HG03139 (cell line): ENCODE results near the gene CST4.
"Not testable (repeated sequence)": the region's sequence is repeated elsewhere in the genome, so short reads cannot be mapped to it uniquely, and the experiment has no call there.

ENCODE experiments used
- ATAC-seq: cut with Tn5 transposase; IDR thresholded peaks from one replicate; pipeline ENCODE4 v1.9.1; 2021; ENCODE audit not compliant: unreplicated experiment

The CST4 gene, protein sequence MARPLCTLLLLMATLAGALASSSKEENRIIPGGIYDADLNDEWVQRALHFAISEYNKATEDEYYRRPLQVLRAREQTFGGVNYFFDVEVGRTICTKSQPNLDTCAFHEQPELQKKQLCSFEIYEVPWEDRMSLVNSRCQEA

DNA sequence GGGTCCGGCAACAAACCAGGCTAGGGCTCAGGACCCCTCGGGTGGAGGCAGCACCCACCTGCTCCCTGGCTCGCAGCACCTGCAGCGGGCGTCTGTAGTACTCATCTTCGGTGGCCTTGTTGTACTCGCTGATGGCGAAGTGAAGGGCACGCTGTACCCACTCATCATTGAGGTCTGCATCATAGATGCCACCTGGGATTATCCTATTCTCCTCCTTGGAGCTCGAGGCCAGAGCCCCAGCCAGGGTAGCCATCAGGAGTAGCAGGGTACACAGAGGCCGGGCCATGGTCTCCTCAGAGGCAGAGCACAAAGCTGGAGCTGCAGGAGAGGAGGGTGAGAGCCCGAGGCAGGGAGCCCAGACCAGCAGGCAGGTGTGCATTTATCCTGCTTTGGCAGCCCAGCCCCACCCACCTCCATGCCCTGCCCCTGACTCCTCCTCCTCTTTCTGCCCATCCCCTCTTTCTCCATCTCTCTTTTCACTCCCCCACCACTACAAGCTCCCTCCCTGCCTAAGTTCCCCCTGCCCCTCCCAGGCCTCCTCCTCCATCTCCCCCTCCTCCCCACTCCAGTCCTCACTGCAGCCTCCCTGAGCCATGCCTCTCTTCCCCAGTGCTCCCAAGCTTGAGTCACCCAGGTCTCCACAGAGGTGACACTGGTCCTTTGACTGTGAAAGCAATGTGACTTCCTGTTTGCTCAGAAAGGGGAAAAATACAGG, at the start of gene CST4:
Gene CST4, minus strand, starts transcription at position 355 of the 715 bp plus-strand sequence. Its CDS starts 69 bp downstream, at position 286.
- not testable (repeated sequence) for ATAC-seq

GRCh38 chr20:23735391-23735790, 46.6 kb upstream of the CST4 start:
- ATAC-seq: not testable (repeated sequence)

DNA sequence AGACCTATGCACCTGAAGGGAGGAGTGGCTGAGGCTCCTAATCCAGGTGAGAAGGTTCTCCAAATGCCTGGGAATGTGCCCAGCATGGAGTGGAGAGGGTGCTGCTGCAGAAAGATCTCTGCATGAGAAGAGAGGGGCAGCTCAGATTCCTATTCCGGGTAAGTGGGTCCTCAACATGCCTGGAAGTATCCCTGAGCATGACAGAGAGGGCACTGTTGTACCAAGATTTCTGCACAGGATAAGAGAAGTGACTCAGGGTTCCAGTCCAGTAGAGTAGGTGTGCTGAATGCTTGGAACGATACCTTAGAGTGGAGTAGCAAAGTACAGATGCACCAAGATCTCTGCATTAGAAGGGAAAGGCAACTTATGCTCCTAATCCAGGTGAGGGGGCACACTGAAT, 46.1 kb upstream of the CST4 start:
- ATAC-seq: not testable (repeated sequence)

DNA sequence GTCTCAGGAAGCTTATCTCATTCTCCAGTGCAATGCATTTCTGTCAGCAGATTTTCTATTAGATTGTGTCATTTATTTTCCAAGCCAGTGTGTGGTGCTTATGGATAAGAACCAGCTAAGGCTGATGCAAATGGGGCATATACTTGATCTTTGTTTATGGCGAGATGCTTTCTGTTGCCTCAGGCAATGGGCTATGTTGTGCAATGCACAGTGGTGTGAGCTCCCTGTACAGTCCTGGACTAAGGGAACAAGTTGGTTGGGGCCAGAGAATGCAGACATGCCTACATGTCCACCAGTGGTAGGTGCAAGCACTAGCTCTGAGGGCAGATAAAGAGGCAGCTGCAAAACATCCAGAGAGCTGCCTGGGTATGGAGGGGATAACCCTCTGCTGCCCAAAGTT, 45.6 kb upstream of the CST4 start:
- ATAC-seq: not testable (repeated sequence)

DNA sequence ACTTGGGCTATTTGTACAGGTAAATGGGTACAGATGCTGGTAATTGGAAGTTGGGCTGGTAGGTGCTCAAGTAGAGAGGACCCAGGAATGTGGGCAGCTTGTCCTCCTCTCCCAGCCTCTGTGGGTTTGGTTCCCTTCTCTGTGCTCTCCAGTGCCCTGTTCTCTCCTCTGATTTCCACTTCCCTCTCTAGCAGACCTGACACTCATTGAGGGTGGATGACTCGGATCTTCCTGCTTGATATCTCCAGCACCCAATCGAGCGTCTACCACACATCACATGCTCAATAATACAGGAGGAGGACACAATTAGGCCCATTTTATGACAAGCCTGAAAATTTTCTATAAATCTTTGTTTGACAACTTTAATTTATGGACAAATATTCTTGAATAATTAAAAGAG, 38.2 kb upstream of the CST4 start:
- ATAC-seq: no peak

- no peak for ATAC-seq
Observed at GRCh38 chr20:23725102-23725501, 36.3 kb upstream of the CST4 start.

- ATAC-seq: peak; percentile 76
Observed at GRCh38 chr20:23723659-23724307, 34.9 kb upstream of the CST4 start.

GRCh38 chr20:23722851-23723250, 34.0 kb upstream of the CST4 start:
- not testable (repeated sequence) for ATAC-seq

- no peak for ATAC-seq
Observed at GRCh38 chr20:23721962-23722361, 33.1 kb upstream of the CST4 start.

DNA sequence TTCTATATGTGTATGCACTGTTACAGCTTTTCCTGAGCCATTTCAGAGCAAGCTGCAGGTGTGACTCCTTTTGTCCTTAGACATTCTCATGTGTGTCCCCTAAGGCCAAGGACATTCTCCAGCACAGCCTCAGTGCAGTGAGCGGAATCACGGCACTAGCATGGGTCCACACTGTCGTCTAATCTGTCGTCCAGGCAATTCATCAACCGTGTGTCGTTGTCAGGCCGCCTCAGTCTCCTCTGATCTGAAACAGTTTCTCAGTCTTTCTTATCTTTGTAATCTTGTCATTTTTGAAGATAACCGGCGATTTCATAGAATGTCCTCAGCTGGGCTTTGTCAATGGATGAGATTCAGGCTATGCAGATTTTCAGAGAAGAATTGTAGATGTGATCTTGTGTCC, 30.5 kb upstream of the CST4 start:
- not testable (repeated sequence) for ATAC-seq

DNA sequence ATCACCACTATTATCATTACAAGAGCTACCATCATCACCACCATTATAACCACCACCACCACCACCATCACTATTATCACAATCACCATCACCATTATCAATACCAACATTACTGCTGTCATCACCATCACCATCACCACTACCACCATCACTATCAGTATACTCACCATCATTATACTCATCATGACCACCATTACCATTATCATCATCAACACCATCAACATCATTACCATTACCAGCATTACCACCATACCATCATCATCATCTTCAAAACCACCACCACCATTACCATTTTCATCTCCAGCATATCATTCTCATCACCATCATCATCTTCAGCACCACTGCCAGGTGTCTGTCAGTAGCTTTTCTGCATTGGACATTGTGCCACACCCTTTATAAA, 22.9 kb upstream of the CST4 start:
- not testable (repeated sequence) for ATAC-seq

DNA sequence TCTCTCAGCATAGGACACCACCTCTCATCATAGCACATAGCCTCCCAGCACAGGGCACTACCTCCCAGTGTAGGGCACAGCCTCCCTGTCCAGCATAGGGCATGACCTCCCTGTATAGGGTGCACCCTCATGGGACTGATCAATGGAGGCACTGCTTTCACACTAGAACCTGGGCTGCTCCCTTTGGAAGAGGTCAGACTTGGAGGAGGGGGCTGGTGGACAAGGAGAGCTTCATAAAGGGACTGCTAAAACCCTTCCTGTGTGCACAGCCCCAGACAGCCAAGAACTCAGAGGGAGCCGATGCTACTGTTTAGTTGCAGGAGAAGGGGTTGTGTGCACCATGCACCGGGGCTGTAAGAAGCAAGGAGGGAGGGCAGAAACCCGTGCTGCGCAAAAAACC, 21.9 kb upstream of the CST4 start:
- no peak for ATAC-seq

- ATAC-seq: no peak
Observed at GRCh38 chr20:23705895-23706294, 17.1 kb upstream of the CST4 start.

GRCh38 chr20:23702021-23702420, 13.2 kb upstream of the CST4 start:
- no peak for ATAC-seq

- no peak for ATAC-seq
Observed at GRCh38 chr20:23700931-23701330, 12.1 kb upstream of the CST4 start.

- ATAC-seq: no peak
Observed at GRCh38 chr20:23697947-23698346, 9.1 kb upstream of the CST4 start.

DNA sequence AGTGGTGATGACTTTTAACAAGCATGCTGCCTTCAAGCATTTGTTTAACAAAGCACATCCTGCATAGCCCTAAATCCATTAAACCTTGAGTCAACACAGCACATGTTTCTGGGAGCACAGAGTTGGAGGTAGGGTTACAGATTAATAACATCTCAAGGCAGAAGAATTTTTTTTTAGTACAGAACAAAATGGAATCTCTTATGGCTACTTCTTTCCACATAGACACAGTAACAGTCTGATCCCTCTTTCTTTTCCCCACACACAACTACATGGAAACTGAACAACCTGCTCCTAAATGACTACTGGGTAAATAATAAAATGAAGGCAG, 6.2 kb upstream of the CST4 start:
- not testable (repeated sequence) for ATAC-seq

DNA sequence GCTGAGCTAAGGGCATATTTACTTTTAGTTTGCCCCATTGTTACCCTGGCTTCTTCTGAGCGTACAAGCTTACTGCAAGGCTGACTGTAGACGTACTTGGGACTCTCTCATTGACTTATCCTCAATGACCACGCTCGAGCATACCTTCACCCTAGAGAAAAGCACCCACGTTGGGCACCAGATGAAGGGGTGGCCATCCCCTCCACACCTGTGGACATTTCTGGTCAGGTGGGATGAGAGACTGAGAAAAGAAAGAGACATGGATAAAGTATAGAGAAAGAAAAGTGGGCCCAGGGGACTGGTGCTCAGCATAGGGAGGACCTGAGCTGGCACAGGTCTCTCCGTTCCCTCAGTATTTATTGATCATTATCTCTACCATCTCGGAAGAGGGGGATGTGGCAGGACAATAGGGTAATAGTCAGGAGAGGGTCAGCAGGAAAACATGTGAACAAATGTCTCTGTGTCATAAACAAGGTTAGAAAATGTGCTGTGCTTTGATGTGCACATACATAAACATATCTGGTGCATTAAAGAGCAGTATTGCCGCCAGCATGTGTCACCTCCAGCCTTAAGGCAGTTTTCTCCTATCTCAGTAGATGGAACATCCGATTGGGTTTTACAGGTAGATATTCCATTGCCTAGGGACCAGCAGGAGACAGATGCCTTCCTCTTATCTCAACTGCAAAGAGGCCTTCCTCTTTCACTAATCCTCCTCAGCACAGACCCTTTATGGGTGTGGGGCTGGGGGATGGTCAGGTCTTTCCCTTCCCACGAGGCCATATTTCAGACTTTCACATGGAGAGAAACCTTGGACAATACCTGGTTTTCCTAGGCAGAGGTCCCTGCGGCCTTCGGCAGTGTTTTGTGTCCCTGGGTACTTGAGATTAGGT, 5.6 kb upstream of the CST4 start:
- ATAC-seq: not testable (repeated sequence)

- ATAC-seq: not testable (repeated sequence)
Observed at GRCh38 chr20:23692725-23693619, 4.1 kb upstream of the CST4 start.

GRCh38 chr20:23691675-23692074, 2.8 kb upstream of the CST4 start:
- ATAC-seq: no peak
